ENCODE results near the gene PACSIN2. TPM values are rescaled to one million over a fixed set of nuclear protein-coding genes. Genes with fewer than 3 reads are reported as not detected.

PACSIN2 gene
- total and polyA plus RNA-seq, 7 experiments from 2014 or later = 26.6 to 62.5 (median 36.3) TPM

GRCh38 chr22:42891008-42891407 lies 123.9 kb downstream of the PACSIN2 start:
- Mint-ChIP-seq H3K36me3 (peaks cover 6 to 17% (median 11%) of the 10 kb centered on the region in 5 donors), H3K9me3 (no peaks in the 10 kb centered on the region), H3K27me3 (no peaks in the 10 kb centered on the region), H3K4me1 (peaks cover 16 to 47% (median 28%) of the 10 kb centered on the region in 7 donors), H3K27ac (peak overlapping the region in 1 of 9 donors; percentile 60), H3K4me3 (no peak overlapping the region)
- Histone ChIP-seq H3K36me3 (ENCODE audit: control insufficient read depth in 2 of 3, insufficient read depth in 3 of 3, low read length in 3 of 3) (peaks cover 0 to 62% (median 11%) of the 10 kb centered on the region in 3 experiments), H3K9me3 (ENCODE audit: control insufficient read depth in 2 of 3, low read length in 3 of 3) (no peaks in the 10 kb centered on the region), H3K27me3 (ENCODE audit: control insufficient read depth in 2 of 2, insufficient read depth in 2 of 2, low read length in 2 of 2) (no peaks in the 10 kb centered on the region), H3K4me3 (ENCODE audit: low read length) (no peak overlapping the region), H3K27ac (ENCODE audit: low read depth, low read length) (no peak overlapping the region), H3K4me1 (ENCODE audit: control insufficient read depth in 2 of 2, insufficient read depth in 2 of 2, low read length in 2 of 2) (peaks cover 11 to 17% of the 10 kb centered on the region in 2 donors)
- ChIA-PET CTCF (no interaction called here), POLR2A (interaction anchor here (0.9 kb wide), 1 partner anchor 11 kb away, joined by 3 read pairs; no protein-coding TSS in a partner anchor)
- intact Hi-C loops (cut with micrococcal nuclease) = no loop called here
- ATAC-seq (no peak), DNase-seq (no peak)

- Histone ChIP-seq H3K9me3 (ENCODE audit: control insufficient read depth in 2 of 3, low read length in 3 of 3) (no peaks in the 10 kb centered on the region), H3K4me1 (ENCODE audit: control insufficient read depth in 2 of 2, insufficient read depth in 2 of 2, low read length in 2 of 2) (peaks cover 0 to under 1% of the 10 kb centered on the region in 2 donors), H3K27ac (ENCODE audit: low read depth, low read length) (no peak overlapping the region), H3K4me3 (ENCODE audit: low read length) (no peak overlapping the region), H3K27me3 (ENCODE audit: control insufficient read depth in 2 of 2, insufficient read depth in 2 of 2, low read length in 2 of 2) (no peaks in the 10 kb centered on the region), H3K36me3 (ENCODE audit: control insufficient read depth in 2 of 3, insufficient read depth in 3 of 3, low read length in 3 of 3) (peaks cover 0 to 79% (median 12%) of the 10 kb centered on the region in 3 experiments)
- Mint-ChIP-seq H3K27ac (peak overlapping the region in 4 of 9 donors; percentile 8 to 60 (median 42)), H3K36me3 (peaks cover 6 to 22% (median 11%) of the 10 kb centered on the region in 5 donors), H3K27me3 (no peaks in the 10 kb centered on the region), H3K4me1 (peaks cover 5 to 31% (median 11%) of the 10 kb centered on the region in 7 donors), H3K9me3 (no peaks in the 10 kb centered on the region), H3K4me3 (peak overlapping the region in 1 of 10 donors; percentile 43)
- peak; percentile 81 for ATAC-seq
- ChIA-PET POLR2A (no interaction called here), CTCF (no interaction called here)
- intact Hi-C loops (cut with micrococcal nuclease) = no loop called here
- DNase-seq = no peak
These were observed 125.6 kb downstream of the PACSIN2 start for GRCh38 chr22:42889304-42889703.

DNA sequence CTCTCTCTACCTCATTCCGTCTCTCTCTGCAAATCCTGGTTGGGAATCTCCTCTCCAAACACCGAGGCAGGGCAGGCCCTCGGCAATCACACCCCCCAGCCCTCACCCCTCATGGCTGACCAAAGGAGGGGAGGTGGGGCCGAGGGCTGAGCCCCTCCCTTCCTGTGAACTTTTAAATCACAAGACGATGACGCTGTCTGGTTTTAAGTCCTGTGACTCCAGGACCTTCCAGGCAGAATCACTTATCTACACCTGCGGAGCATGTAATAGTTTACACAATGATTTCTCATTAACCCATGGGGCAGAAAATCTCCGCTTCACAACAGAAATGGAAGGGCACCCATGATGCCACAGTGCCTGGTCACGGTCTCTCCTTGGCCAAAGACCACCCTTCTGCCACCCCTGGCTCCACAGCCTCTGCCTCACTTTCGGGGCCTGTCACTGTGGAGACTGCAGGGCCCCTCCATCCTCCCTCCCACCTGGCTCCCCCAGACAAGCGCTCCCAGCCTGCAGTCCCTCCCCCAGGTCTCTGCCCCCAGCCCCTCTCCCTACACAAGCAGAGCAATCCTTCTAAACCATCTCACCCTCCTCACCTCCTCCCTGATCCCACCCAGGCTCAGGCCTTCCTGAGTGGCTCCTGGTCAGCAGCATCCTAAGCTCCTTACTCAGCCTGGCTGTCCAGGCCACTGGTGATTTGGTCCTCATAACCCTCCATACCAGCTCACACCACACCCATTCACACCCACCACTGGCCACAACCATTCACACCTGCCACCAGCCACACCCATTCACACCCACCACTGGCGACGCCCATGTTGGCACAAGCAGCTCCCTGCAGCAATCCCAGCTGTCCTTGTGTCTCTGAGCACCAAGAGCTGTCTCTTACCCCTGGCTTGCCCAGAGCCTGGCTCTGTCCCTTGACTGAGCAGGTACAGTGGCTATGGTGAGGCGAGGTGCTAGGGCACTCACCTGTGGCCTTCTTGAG lies 127.1 kb downstream of the PACSIN2 start:
- peaks cover 0 to 27% (median 5%) of the 10 kb centered on the region in 7 donors for H3K4me1 Mint-ChIP-seq
- ChIA-PET POLR2A (no interaction called here), CTCF (no interaction called here)
- no peak overlapping the region for H3K4me3 Mint-ChIP-seq
- ATAC-seq = no peak
- Histone ChIP-seq H3K27me3 (ENCODE audit: control insufficient read depth in 2 of 2, insufficient read depth in 2 of 2, low read length in 2 of 2) (no peaks in the 10 kb centered on the region), H3K9me3 (ENCODE audit: control insufficient read depth in 2 of 3, low read length in 3 of 3) (no peaks in the 10 kb centered on the region), H3K4me3 (ENCODE audit: low read length) (no peak overlapping the region), H3K4me1 (ENCODE audit: control insufficient read depth in 2 of 2, insufficient read depth in 2 of 2, low read length in 2 of 2) (no peaks in the 10 kb centered on the region), H3K36me3 (ENCODE audit: control insufficient read depth in 2 of 3, insufficient read depth in 3 of 3, low read length in 3 of 3) (peaks cover 0 to 87% (median 20%) of the 10 kb centered on the region in 3 experiments), H3K27ac (ENCODE audit: low read depth, low read length) (no peak overlapping the region)
- peak overlapping the region in 3 of 9 donors; percentile 1 to 84 (median 72) for H3K27ac Mint-ChIP-seq
- no peaks in the 10 kb centered on the region for H3K27me3 Mint-ChIP-seq
- H3K9me3 Mint-ChIP-seq = no peaks in the 10 kb centered on the region
- intact Hi-C loops (cut with micrococcal nuclease) = no loop called here
- no peak for DNase-seq
- peaks cover 6 to 28% (median 12%) of the 10 kb centered on the region in 5 donors for H3K36me3 Mint-ChIP-seq

GRCh38 chr22:42887120-42887519 lies 127.8 kb downstream of the PACSIN2 start:
- H3K36me3 ChIP-seq (ENCODE audit: control insufficient read depth in 2 of 3, insufficient read depth in 3 of 3, low read length in 3 of 3) = peaks cover 0 to 87% (median 20%) of the 10 kb centered on the region in 3 experiments
- POLR2A ChIA-PET = no interaction called here
- no peak overlapping the region for H3K4me3 Mint-ChIP-seq
- H3K36me3 Mint-ChIP-seq = peaks cover 6 to 32% (median 13%) of the 10 kb centered on the region in 5 donors
- no peak for ATAC-seq
- peaks cover 0 to 26% (median 5%) of the 10 kb centered on the region in 7 donors for H3K4me1 Mint-ChIP-seq
- intact Hi-C loops (cut with micrococcal nuclease) = no loop called here
- CTCF ChIA-PET = no interaction called here
- no peaks in the 10 kb centered on the region for H3K9me3 ChIP-seq (ENCODE audit: control insufficient read depth in 2 of 3, low read length in 3 of 3)
- H3K9me3 Mint-ChIP-seq = no peaks in the 10 kb centered on the region
- H3K4me1 ChIP-seq (ENCODE audit: control insufficient read depth in 2 of 2, insufficient read depth in 2 of 2, low read length in 2 of 2) = no peaks in the 10 kb centered on the region
- H3K27ac ChIP-seq (ENCODE audit: low read depth, low read length) = no peak overlapping the region
- no peaks in the 10 kb centered on the region for H3K27me3 Mint-ChIP-seq
- no peak overlapping the region for H3K27ac Mint-ChIP-seq
- no peaks in the 10 kb centered on the region for H3K27me3 ChIP-seq (ENCODE audit: control insufficient read depth in 2 of 2, insufficient read depth in 2 of 2, low read length in 2 of 2)
- DNase-seq = no peak
- no peak overlapping the region for H3K4me3 ChIP-seq (ENCODE audit: low read length)

DNA sequence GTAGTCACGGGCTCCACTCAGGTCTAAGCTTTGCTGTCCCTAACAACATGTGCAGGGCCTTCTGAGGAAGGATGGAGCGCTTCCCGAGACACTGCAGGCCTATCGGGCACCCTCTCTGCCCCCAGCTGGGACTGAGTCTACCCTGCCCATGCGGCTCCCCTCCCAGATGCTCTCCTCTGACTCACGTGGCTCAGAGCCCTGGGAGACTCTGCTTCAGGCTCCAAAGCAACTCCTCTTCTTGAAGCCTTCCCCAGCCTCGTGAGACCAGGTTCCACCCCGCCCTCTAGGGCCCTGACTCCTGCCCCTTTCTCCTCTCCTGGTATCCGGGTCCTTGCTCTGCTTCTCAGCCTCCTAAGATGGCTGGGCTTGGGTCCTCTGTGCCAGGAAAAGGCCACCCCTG lies 129.5 kb downstream of the PACSIN2 start:
- H3K4me3 Mint-ChIP-seq = no peak overlapping the region
- no peak for DNase-seq
- H3K27me3 ChIP-seq (ENCODE audit: control insufficient read depth in 2 of 2, insufficient read depth in 2 of 2, low read length in 2 of 2) = no peaks in the 10 kb centered on the region
- no peaks in the 10 kb centered on the region for H3K9me3 Mint-ChIP-seq
- ChIA-PET POLR2A (no interaction called here), CTCF (no interaction called here)
- no peaks in the 10 kb centered on the region for H3K27me3 Mint-ChIP-seq
- intact Hi-C loops (cut with micrococcal nuclease) = no loop called here
- H3K36me3 ChIP-seq (ENCODE audit: control insufficient read depth in 2 of 3, insufficient read depth in 3 of 3, low read length in 3 of 3) = peaks cover 0 to 93% (median 20%) of the 10 kb centered on the region in 3 experiments
- peaks cover 0 to 19% (median 5%) of the 10 kb centered on the region in 7 donors for H3K4me1 Mint-ChIP-seq
- no peak overlapping the region for H3K27ac Mint-ChIP-seq
- H3K9me3 ChIP-seq (ENCODE audit: control insufficient read depth in 2 of 3, low read length in 3 of 3) = no peaks in the 10 kb centered on the region
- H3K36me3 Mint-ChIP-seq = peaks cover 6 to 28% (median 14%) of the 10 kb centered on the region in 5 donors
- H3K4me3 ChIP-seq (ENCODE audit: low read length) = no peak overlapping the region
- ATAC-seq = no peak
- H3K4me1 ChIP-seq (ENCODE audit: control insufficient read depth in 2 of 2, insufficient read depth in 2 of 2, low read length in 2 of 2) = no peaks in the 10 kb centered on the region
- no peak overlapping the region for H3K27ac ChIP-seq (ENCODE audit: low read depth, low read length)

DNA sequence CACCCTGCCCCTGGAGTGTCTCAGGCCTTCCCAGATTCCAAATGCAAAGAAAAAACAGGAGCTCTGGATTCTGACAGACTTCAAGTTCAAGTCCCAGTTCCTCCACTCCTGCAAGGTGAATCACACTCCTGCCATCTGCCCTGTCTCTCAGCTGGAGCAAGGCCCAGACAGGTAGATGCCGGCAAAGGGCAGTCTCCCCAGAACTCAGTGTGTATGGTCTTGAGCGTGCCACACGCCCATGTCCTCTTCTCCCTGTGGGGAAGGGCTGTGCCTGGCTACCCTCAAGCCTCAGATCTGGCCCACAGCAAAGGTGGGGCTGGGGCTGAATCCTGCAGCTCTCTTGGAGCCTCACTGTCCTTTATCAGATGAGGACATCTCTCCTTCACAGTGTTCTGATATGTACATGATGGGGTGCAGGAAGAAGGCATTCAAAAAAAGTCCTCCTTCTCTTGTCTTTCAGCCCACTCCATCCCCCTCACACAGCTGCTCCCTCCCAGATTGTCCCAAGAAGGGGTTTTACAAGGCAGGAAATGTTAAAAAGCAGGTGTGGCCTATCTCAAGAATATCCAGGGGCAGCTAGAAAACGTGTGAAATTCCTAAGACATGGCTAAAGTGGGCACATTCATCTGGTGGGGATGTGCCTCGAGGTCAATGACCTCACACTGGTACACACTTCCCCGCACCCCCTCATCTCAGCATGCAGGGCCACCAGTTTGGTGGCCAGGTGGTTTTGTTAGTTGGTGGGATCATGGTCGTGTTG lies 130.2 kb downstream of the PACSIN2 start:
- peaks cover 0 to 19% (median 5%) of the 10 kb centered on the region in 7 donors for H3K4me1 Mint-ChIP-seq
- Histone ChIP-seq H3K27ac (ENCODE audit: low read depth, low read length) (no peak overlapping the region), H3K4me3 (ENCODE audit: low read length) (no peak overlapping the region), H3K36me3 (ENCODE audit: control insufficient read depth in 2 of 3, insufficient read depth in 3 of 3, low read length in 3 of 3) (peaks cover 0 to 97% (median 20%) of the 10 kb centered on the region in 3 experiments), H3K4me1 (ENCODE audit: control insufficient read depth in 2 of 2, insufficient read depth in 2 of 2, low read length in 2 of 2) (no peaks in the 10 kb centered on the region), H3K9me3 (ENCODE audit: control insufficient read depth in 2 of 3, low read length in 3 of 3) (no peaks in the 10 kb centered on the region), H3K27me3 (ENCODE audit: control insufficient read depth in 2 of 2, insufficient read depth in 2 of 2, low read length in 2 of 2) (no peaks in the 10 kb centered on the region)
- intact Hi-C loops (cut with micrococcal nuclease) = no loop called here
- ChIA-PET POLR2A (no interaction called here), CTCF (no interaction called here)
- DNase-seq (no peak), ATAC-seq (no peak)
- peaks cover 6 to 32% (median 14%) of the 10 kb centered on the region in 5 donors for H3K36me3 Mint-ChIP-seq
- no peak overlapping the region for H3K4me3 Mint-ChIP-seq
- H3K9me3 Mint-ChIP-seq = no peaks in the 10 kb centered on the region
- H3K27ac Mint-ChIP-seq = no peak overlapping the region
- no peaks in the 10 kb centered on the region for H3K27me3 Mint-ChIP-seq

All from naive thymus-derived CD4-positive, alpha-beta T cell (primary cell).